ENCODE data around the gene ZNF57.
"Not testable (repeated sequence)": the region's sequence is repeated elsewhere in the genome, so short reads cannot be mapped to it uniquely, and the experiment has no call there.

Gene ZNF57

GRCh38 chr19:2877398-2878331, 23.1 kb upstream of the ZNF57 start:
- DNase-seq (ENCODE audit: low spot score), result no peak
- no peak for TF ChIP-seq CTCF (IDR thresholded peaks at IDR 0.05; ENCODE audit: extremely low read depth, insufficient read depth, missing control alignments)
- in situ Hi-C loops (cut with MboI; ENCODE audit: low pct_unique_long_range_greater_than_20kb, low sequenced_read_pairs, unreplicated experiment), result loop anchor here (10.0 kb wide), 1 partner anchor 233 kb away; no protein-coding TSS in a partner anchor

GRCh38 chr19:2883686-2884439, 16.9 kb upstream of the ZNF57 start:
- TF ChIP-seq CTCF (IDR thresholded peaks at IDR 0.05; ENCODE audit: extremely low read depth, insufficient read depth, missing control alignments), result no peak
- no peak for DNase-seq (ENCODE audit: low spot score)
- in situ Hi-C loops (cut with MboI; ENCODE audit: low pct_unique_long_range_greater_than_20kb, low sequenced_read_pairs, unreplicated experiment), result no loop called here

GRCh38 chr19:2885736-2886135, 15.0 kb upstream of the ZNF57 start:
- in situ Hi-C loops (cut with MboI; ENCODE audit: low pct_unique_long_range_greater_than_20kb, low sequenced_read_pairs, unreplicated experiment), result no loop called here
- no peak for DNase-seq (ENCODE audit: low spot score)
- TF ChIP-seq CTCF (IDR thresholded peaks at IDR 0.05; ENCODE audit: extremely low read depth, insufficient read depth, missing control alignments), result no peak

- in situ Hi-C loops (cut with MboI; ENCODE audit: low pct_unique_long_range_greater_than_20kb, low sequenced_read_pairs, unreplicated experiment), result no loop called here
- peak; percentile 63 for TF ChIP-seq CTCF (IDR thresholded peaks at IDR 0.05; ENCODE audit: extremely low read depth, insufficient read depth, missing control alignments)
- peak; percentile 81 for DNase-seq (ENCODE audit: low spot score)
These were observed 13.3 kb upstream of the ZNF57 start for GRCh38 chr19:2887391-2887914.

- TF ChIP-seq CTCF (IDR thresholded peaks at IDR 0.05; ENCODE audit: extremely low read depth, insufficient read depth, missing control alignments), result no peak
- DNase-seq (ENCODE audit: low spot score), result no peak
- in situ Hi-C loops (cut with MboI; ENCODE audit: low pct_unique_long_range_greater_than_20kb, low sequenced_read_pairs, unreplicated experiment), result no loop called here
These were observed 11.9 kb upstream of the ZNF57 start for GRCh38 chr19:2888731-2889224.

- in situ Hi-C loops (cut with MboI; ENCODE audit: low pct_unique_long_range_greater_than_20kb, low sequenced_read_pairs, unreplicated experiment); DNase-seq (ENCODE audit: low spot score): not testable (repeated sequence)
These were observed 10.2 kb upstream of the ZNF57 start for GRCh38 chr19:2890531-2890930.
